Adipocyte (in vitro differentiated cells): ENCODE results near the gene PCCB.

ENCODE experiments used
- DNase-seq: peaks from one replicate; pipeline ENCODE4 v3.0.0-alpha.2; 2015; ENCODE audit warnings: low read depth
- H3K27me3 ChIP-seq: replicated peaks from 2 replicates; pipeline ENCODE4 v1.7.0; 2013; ENCODE audit warnings: mild to moderate bottlenecking, low read length, moderate library complexity; ENCODE audit not compliant: control insufficient read depth, insufficient read depth
- H3K36me3 ChIP-seq: 2 replicates; pipeline ENCODE4 v1.7.0; 2013; ENCODE audit warnings: low read length, mild to moderate bottlenecking, moderate library complexity; ENCODE audit not compliant: control insufficient read depth, insufficient read depth, severe bottlenecking
- H3K4me1 ChIP-seq: 2 replicates; pipeline ENCODE4 v1.7.0; 2013; ENCODE audit warnings: mild to moderate bottlenecking, low read length, moderate library complexity; ENCODE audit not compliant: control insufficient read depth, insufficient read depth
- H3K4me3 ChIP-seq: 2 replicates; pipeline ENCODE4 v1.7.0; 2013; ENCODE audit warnings: mild to moderate bottlenecking, low read length, moderate library complexity
- H3K9ac ChIP-seq: 2 replicates; pipeline ENCODE4 v1.7.0; 2013; ENCODE audit warnings: mild to moderate bottlenecking, low read length, moderate library complexity
- H3K9me3 ChIP-seq: 2 replicates; pipeline ENCODE4 v1.7.0; 2013; ENCODE audit warnings: mild to moderate bottlenecking, low read length, moderate library complexity; ENCODE audit not compliant: control insufficient read depth

Gene PCCB

GRCh38 chr3:136283627-136284026 is 33.5 kb downstream of the PCCB start:
- Histone ChIP-seq H3K9ac (no peak overlapping the region), H3K27me3 (no peaks in the 10 kb centered on the region), H3K4me1 (no peaks in the 10 kb centered on the region), H3K4me3 (no peak overlapping the region), H3K36me3 (peaks cover 62% of the 10 kb centered on the region), H3K9me3 (peaks cover 30% of the 10 kb centered on the region)
- no peak for DNase-seq

DNA sequence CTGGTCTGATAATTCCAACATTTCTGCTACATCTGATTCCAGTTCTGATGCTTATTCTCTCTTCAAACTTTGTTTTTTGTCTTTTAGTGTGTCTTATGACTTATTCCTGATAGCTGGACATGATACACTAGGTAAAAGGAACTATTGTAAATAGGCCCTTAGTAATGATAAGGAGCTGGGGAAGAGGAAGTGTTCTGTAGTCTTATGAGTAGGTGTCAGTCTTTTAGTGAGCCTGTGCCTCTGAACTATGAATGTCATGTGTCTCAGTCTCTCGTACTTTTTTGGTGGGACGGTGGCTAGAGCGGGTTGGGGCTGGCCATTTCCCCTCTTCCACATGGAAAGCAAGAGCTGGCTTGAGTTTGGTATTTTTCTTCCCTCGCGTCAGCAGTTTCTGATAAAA is 41.2 kb downstream of the PCCB start:
- Histone ChIP-seq H3K4me3 (no peak overlapping the region), H3K9me3 (no peaks in the 10 kb centered on the region), H3K27me3 (no peaks in the 10 kb centered on the region), H3K36me3 (peaks cover 49% of the 10 kb centered on the region), H3K9ac (no peak overlapping the region), H3K4me1 (no peaks in the 10 kb centered on the region)
- no peak for DNase-seq

DNA sequence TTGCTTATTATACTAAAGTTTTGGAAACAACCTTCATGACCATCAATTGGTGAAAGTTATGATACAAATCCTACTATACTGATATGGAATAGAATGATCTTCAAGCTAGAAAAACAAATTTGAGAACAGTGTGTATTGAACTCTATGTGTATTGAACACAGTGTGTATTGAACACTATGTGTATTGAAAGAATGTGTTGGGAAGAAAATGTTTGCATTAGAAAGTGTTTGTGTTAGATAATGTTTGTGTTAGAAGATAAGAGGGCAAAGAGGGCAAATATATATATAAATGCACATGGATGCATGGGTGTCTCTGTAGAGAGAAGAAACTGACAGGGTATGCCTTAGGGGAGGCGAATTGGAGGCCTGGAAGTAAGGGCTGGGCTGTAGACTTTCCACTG is 42.4 kb downstream of the PCCB start:
- Histone ChIP-seq H3K4me1 (no peaks in the 10 kb centered on the region), H3K9ac (no peak overlapping the region), H3K9me3 (no peaks in the 10 kb centered on the region), H3K27me3 (no peaks in the 10 kb centered on the region), H3K36me3 (peaks cover 50% of the 10 kb centered on the region), H3K4me3 (no peak overlapping the region)
- no peak for DNase-seq

GRCh38 chr3:136293279-136293678 is 43.1 kb downstream of the PCCB start:
- Histone ChIP-seq H3K9ac (no peak overlapping the region), H3K27me3 (no peaks in the 10 kb centered on the region), H3K4me1 (no peaks in the 10 kb centered on the region), H3K9me3 (no peaks in the 10 kb centered on the region), H3K36me3 (peaks cover 49% of the 10 kb centered on the region), H3K4me3 (no peak overlapping the region)
- DNase-seq, result no peak

DNA sequence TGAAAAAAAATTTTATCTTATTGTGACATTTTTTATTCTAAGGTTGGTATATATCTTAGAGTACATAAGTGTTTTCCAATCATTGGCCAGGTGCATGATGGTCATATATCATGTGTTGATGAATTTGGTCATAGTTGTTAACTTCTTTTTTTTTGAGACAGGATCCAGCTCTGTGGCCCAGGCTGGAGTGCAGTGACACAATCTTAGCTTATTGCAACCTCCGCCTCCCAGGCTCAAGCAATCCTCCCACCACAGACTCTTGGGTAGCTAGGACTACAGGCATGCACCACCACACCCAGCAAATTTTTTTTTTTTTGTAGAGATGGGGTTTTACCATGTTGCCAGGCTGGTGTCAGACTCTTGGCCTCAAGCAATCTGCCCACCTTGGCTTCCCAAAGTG is 44.0 kb downstream of the PCCB start:
- no peaks in the 10 kb centered on the region for H3K27me3 ChIP-seq
- H3K4me3 ChIP-seq, result no peak overlapping the region
- H3K36me3 ChIP-seq, result peaks cover 57% of the 10 kb centered on the region
- no peak for DNase-seq
- H3K9ac ChIP-seq, result no peak overlapping the region
- H3K4me1 ChIP-seq, result no peaks in the 10 kb centered on the region
- no peaks in the 10 kb centered on the region for H3K9me3 ChIP-seq

GRCh38 chr3:136296960-136297359 is 46.8 kb downstream of the PCCB start:
- Histone ChIP-seq H3K4me1 (no peaks in the 10 kb centered on the region), H3K36me3 (peaks cover 75% of the 10 kb centered on the region), H3K27me3 (no peaks in the 10 kb centered on the region), H3K9me3 (no peaks in the 10 kb centered on the region), H3K9ac (no peak overlapping the region), H3K4me3 (no peak overlapping the region)
- no peak for DNase-seq

- no peaks in the 10 kb centered on the region for H3K9me3 ChIP-seq
- H3K27me3 ChIP-seq, result no peaks in the 10 kb centered on the region
- DNase-seq, result no peak
- H3K36me3 ChIP-seq, result peaks cover 74% of the 10 kb centered on the region
- no peak overlapping the region for H3K4me3 ChIP-seq
- H3K9ac ChIP-seq, result no peak overlapping the region
- H3K4me1 ChIP-seq, result no peaks in the 10 kb centered on the region
Observed at GRCh38 chr3:136297826-136298225, 47.7 kb downstream of the PCCB start.

DNA sequence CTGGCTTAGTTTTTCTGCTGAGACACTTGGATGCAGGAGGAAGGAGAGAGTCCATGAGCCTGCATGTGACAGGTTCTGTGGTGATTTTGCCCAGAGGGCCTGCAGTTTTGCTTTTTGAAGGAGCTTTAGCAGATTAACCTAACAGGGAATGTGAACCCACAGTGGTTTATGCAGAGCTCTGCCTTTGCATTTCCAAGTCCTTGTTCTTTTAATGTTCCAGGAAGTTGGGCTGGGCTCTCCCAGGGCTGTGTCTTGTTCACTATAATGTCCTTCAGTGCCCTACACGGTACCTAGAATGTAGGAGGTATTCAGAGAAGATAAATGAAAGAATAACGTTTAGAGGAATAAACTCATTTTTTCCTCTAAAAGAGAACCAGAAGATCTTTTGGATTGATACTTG is 50.3 kb downstream of the PCCB start:
- H3K36me3 ChIP-seq, result peaks cover 53% of the 10 kb centered on the region

GRCh38 chr3:136305879-136306278 is 55.7 kb downstream of the PCCB start:
- peak; percentile 68 for DNase-seq
- Histone ChIP-seq H3K4me1 (no peaks in the 10 kb centered on the region), H3K36me3 (peaks cover 10% of the 10 kb centered on the region), H3K9ac (no peak overlapping the region), H3K4me3 (no peak overlapping the region), H3K9me3 (no peaks in the 10 kb centered on the region), H3K27me3 (no peaks in the 10 kb centered on the region)

More for the DNA sequence above, 50.3 kb downstream of the PCCB start:
- DNase-seq, result no peak
- Histone ChIP-seq H3K4me3 (no peak overlapping the region), H3K27me3 (no peaks in the 10 kb centered on the region), H3K4me1 (no peaks in the 10 kb centered on the region), H3K9ac (no peak overlapping the region), H3K9me3 (no peaks in the 10 kb centered on the region)

DNA sequence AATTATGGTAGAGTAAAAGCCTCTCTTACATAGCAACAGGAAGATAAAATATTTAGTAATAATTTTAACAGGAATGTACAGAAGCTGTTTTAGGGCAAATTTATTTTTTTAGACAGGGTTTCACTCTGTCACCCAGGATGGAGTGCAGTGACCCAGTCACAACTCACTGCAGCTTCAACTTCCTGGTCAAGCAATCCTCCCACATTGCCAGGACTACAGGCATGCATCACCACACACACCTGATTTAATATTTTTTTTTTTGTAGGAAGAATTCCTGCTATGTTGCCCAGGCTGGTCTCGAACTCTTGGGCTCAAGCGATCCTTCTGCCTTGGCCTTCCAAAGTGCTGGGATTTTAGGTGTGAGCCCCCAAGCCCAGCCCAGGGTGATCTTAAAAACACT is 61.1 kb downstream of the PCCB start:
- Histone ChIP-seq H3K27me3 (no peaks in the 10 kb centered on the region), H3K9me3 (no peaks in the 10 kb centered on the region), H3K36me3 (no peaks in the 10 kb centered on the region), H3K4me3 (no peak overlapping the region), H3K9ac (no peak overlapping the region), H3K4me1 (no peaks in the 10 kb centered on the region)
- no peak for DNase-seq

DNA sequence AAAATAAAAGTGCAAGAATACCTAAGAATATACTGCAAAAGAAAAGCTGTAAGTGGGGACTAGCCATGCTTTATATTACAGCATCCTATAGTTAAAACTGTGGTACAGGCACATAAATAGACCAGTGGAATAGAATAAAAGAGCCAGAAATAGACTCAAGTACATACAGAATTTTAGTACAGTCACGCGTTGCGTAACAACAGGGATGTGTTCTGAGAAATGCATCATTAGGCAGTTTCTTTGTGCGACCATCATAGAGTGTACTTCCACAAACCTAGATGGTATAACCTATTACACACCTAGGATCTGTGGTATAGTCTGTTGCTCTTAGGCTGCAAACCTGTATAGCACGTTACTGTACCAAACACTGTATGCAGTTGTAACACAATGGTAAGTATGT is 61.8 kb downstream of the PCCB start:
- peak; percentile 6 for DNase-seq
- H3K9ac ChIP-seq, result no peak overlapping the region

GRCh38 chr3:136326316-136326715 is 76.2 kb downstream of the PCCB start:
- Histone ChIP-seq H3K27me3 (no peaks in the 10 kb centered on the region), H3K9me3 (peaks cover 24% of the 10 kb centered on the region), H3K9ac (no peak overlapping the region), H3K4me1 (no peaks in the 10 kb centered on the region), H3K4me3 (no peak overlapping the region), H3K36me3 (peaks cover 63% of the 10 kb centered on the region)
- DNase-seq, result no peak

More for the DNA sequence above, 61.8 kb downstream of the PCCB start:
- H3K36me3 ChIP-seq, result peaks cover 5% of the 10 kb centered on the region
- no peaks in the 10 kb centered on the region for H3K27me3 ChIP-seq
- no peak overlapping the region for H3K4me3 ChIP-seq
- no peaks in the 10 kb centered on the region for H3K9me3 ChIP-seq
- H3K4me1 ChIP-seq, result no peaks in the 10 kb centered on the region
